GM20000 (cell line): ENCODE data around the gene EXOSC7.
A peak's percentile ranks its signal among the peaks of the same experiment; 100 is the strongest.
"Not testable (repeated sequence)": the region's sequence is repeated elsewhere in the genome, so short reads cannot be mapped to it uniquely, and the experiment has no call there.

ENCODE experiments used
- DNase-seq: peaks from one replicate; pipeline ENCODE4 v3.0.0; 2012; ENCODE audit warnings: low spot score
- CTCF ChIP-seq: IDR thresholded peaks from 2 replicates; pipeline ENCODE4 v1.5.1; 2012; ENCODE audit warnings: mild to moderate bottlenecking, control low read depth; ENCODE audit errors: extremely low read depth, missing control alignments

The EXOSC7 gene

GRCh38 chr3:44984335-44984734 is 8.3 kb downstream of the EXOSC7 start:
- peak; percentile 59 for DNase-seq
- TF ChIP-seq CTCF, result no peak

GRCh38 chr3:44986330-44986729 is 10.3 kb downstream of the EXOSC7 start:
- DNase-seq, result not testable (repeated sequence)

GRCh38 chr3:44987332-44987731 is 11.3 kb downstream of the EXOSC7 start:
- DNase-seq, result no peak
- no peak for TF ChIP-seq CTCF

GRCh38 chr3:44988073-44988472 is 12.0 kb downstream of the EXOSC7 start:
- DNase-seq, result no peak
- TF ChIP-seq CTCF, result no peak

- no peak for TF ChIP-seq CTCF
- no peak for DNase-seq
Observed at GRCh38 chr3:44989141-44989540, 13.1 kb downstream of the EXOSC7 start.

- no peak for DNase-seq
- no peak for TF ChIP-seq CTCF
Observed at GRCh38 chr3:44989636-44990373, 13.8 kb downstream of the EXOSC7 start.

GRCh38 chr3:44991326-44991725 is 15.3 kb downstream of the EXOSC7 start:
- no peak for TF ChIP-seq CTCF
- DNase-seq, result no peak

GRCh38 chr3:44992555-44993470 is 16.8 kb downstream of the EXOSC7 start:
- DNase-seq, result peak; percentile 35
- peak; percentile 50 for TF ChIP-seq CTCF
